GM18505 (cell line): Measurements from ENCODE around the gene PGD.
"Not testable (repeated sequence)": the region's sequence is repeated elsewhere in the genome, so short reads cannot be mapped to it uniquely, and the experiment has no call there.

Source experiments
- ATAC-seq: cut with Tn5 transposase; IDR thresholded peaks from one replicate; pipeline ENCODE4 v1.9.1; 2021; ENCODE audit not compliant: unreplicated experiment
- POLR2A ChIP-seq: IDR thresholded peaks from 4 replicates; pipeline ENCODE4 v1.6.1; 2011; ENCODE audit warnings: borderline replicate concordance; ENCODE audit not compliant: insufficient read depth, insufficient read length; ENCODE audit errors: extremely low read depth

The PGD gene

DNA sequence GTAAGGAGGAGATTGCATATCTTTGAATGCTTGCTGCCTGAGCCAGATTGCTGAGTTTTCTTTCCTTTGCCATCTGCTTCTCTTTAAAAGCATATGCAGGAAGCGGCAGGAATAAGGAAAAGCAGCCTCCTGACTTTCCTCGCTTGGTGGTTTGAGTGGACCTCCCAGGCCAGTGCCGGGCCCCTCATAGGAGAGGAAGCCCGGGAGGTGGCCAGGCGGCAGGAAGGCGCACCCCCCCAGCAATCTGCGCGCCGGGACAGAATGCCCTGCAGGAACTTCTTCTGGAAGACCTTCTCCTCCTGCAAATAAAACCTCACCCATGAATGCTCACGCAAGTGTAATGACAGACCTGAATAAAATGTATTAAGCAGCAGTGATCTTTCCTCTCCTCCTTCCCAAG lies 52.4 kb downstream of the PGD start:
- no peak for TF ChIP-seq POLR2A
- ATAC-seq, result no peak

DNA sequence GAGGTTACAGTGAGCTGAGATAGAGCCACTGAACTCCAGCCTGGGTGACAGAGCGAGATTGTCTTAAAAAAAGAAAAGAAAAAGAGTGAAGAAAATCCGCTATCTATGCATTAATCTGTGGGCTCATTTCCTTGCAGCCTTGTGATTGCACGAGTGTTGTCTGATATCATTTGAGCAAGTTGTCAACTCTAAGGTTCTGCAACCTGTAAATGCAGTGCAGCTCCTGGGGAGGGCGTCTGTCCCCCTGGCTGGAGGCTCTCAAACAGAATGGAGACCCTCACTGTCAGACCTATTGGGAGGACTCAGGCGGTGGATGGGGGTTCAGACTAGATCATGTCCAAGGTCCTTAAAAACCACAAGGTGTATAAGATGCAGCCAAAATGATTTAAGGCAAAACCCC lies 57.2 kb downstream of the PGD start:
- no peak for TF ChIP-seq POLR2A
- no peak for ATAC-seq

GRCh38 chr1:10456661-10457060 lies 57.8 kb downstream of the PGD start:
- no peak for ATAC-seq
- no peak for TF ChIP-seq POLR2A

- not testable (repeated sequence) for ATAC-seq
These were observed 58.6 kb downstream of the PGD start for GRCh38 chr1:10457462-10457861.

DNA sequence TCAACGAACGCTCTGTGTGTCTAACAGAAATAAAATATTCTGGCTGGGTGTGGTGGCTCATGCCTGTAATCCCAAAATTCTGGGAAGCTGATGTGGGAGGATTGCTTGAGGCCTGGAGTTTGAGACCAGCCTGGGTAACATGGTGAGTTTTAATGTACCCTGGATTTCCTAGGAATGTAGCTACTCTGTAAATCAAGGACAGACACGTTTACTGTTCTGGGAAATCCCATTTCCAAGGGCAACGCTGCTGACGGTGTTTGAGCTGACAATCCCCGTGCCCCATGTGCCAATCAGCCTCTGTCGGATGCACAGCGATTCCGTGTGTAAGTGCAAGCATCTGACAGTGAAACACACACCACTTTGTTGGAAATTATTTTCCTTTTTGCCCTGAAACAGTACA lies 59.0 kb downstream of the PGD start:
- TF ChIP-seq POLR2A, result no peak
- no peak for ATAC-seq

DNA sequence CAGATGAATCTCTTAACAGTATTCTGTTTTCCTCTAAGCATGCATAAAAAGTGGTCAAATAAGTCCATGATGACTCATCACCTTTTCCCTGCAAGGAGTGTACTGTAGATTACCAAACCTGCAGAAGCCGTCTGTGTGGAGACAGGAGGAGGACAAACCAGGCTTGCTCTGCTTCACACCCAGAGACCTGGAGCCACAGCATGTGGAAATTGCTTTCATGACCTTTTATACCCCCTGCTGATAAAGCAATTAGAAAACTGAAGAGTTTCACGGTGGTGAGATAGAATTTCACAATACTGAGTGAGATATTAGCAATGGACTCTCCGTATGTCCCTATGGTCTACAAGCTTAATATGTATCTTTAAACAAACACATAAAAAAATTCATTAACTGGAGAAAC lies 60.3 kb downstream of the PGD start:
- ATAC-seq, result no peak
- TF ChIP-seq POLR2A, result no peak

DNA sequence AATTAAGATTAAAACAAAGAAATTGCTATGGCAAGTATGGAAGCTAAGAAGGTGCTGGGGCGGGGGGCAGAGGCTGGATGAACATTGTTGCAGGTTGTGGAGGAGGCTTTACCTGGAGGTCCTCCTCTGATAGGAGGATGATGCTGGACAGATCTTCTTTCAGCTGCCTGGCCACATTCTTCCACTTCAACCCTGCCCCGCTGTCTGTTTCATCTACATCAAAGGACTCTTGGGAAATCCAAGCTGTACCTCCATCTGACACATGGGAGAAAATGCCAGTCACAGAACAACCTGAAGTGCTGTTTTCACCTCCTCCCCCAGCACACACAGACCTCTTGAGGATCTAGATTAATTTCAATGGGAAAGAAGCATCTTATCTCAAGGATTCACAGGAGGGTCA lies 68.2 kb downstream of the PGD start:
- no peak for TF ChIP-seq POLR2A
- no peak for ATAC-seq

DNA sequence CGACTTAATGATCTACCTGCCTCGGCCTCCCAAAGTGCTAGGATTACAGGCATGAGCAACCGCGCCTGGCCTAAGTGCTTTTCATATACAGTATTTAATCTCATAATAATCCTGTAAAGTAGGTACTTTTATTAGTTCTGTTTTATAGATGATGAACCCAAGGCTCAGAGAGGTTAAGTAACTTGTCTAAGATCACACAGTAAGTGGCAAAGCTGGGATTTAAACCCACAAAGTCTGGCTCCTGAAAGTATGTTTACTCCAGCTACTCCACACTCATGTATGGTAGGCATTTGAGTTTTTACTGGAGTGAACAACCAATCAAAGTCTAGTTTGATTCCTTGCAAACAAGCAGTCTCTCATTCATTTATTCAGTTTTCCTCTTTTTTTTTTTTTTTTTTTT lies 71.2 kb downstream of the PGD start:
- no peak for TF ChIP-seq POLR2A
- no peak for ATAC-seq
